Loucy (cell line): ENCODE data around the gene CORO7.

Experiments used
- CTCF ChIP-seq: fragments of 200-600 bp; sonication (generic); conservative IDR thresholded peaks from 2 replicates; pipeline ENCODE4 v1.5.1; 2014; ENCODE audit warnings: mild to moderate bottlenecking, antibody characterized with exemption, low read length
- EZH2phosphoT487 ChIP-seq: fragments of 200-600 bp; IDR thresholded peaks from 2 replicates; pipeline ENCODE4 v1.6.1; 2018; ENCODE audit warnings: antibody characterized with exemption, mild to moderate bottlenecking, moderate library complexity, borderline replicate concordance

DNA sequence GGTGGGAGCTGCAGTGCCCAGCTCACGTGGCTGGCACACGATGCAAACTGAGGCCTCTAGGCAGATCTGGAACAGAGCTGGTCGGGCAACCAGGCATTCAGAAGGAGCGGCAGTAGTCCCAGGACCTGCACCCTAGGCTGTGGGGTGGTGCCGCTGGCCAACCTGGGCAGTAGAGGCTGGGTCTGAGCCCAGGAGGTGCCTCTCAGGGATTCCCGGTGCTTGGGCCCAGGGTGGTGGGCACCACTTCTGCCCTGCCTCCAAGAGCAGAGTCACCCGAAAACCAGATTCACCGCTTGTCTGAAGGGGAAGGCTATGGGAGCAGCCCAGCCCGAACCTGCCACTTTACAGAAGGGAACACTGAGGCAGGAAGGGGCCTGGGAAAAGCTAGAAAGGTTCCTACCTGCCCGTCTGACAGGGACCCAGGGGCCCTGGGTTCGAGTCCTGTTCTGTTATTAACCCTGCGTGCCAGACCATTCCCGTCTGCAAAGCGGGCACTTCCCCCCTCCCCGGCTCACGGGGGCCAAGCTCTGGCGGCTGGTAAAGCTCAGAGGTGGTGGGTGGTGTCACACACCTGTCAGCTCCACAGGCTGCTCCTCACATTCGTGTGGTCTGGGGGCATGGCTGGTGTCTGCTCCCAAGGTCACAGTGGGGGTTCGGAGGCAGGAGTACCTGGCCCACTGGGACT is 83.6 kb downstream of the CORO7 start:
- TF ChIP-seq CTCF (no peak), EZH2phosphoT487 (no peak)
